Skeletal muscle satellite cell (primary cell): ENCODE data around the gene SARDH.

Experiments
- H3K27me3 ChIP-seq: 2 replicates; pipeline ENCODE4 v1.7.0; 2013; ENCODE audit warnings: low read length; ENCODE audit not compliant: control insufficient read depth, insufficient read depth
- H3K36me3 ChIP-seq: 2 replicates; pipeline ENCODE4 v1.7.0; 2013; ENCODE audit warnings: mild to moderate bottlenecking, control low read depth, low read length; ENCODE audit not compliant: insufficient read depth
- H3K4me1 ChIP-seq: 2 replicates; pipeline ENCODE4 v1.7.0; 2013; ENCODE audit warnings: low read length; ENCODE audit not compliant: control insufficient read depth, insufficient read depth
- H3K4me2 ChIP-seq: 2 replicates; pipeline ENCODE4 v1.7.0; 2013; ENCODE audit warnings: mild to moderate bottlenecking, low read length
- H3K4me3 ChIP-seq: 2 replicates; pipeline ENCODE4 v1.7.0; 2013; ENCODE audit warnings: low read length
- H3K9ac ChIP-seq: 2 replicates; pipeline ENCODE4 v1.7.0; 2013; ENCODE audit warnings: mild to moderate bottlenecking, low read depth, low read length, moderate library complexity
- H3K9me3 ChIP-seq: replicated peaks from 2 replicates; pipeline ENCODE4 v1.7.0; 2013; ENCODE audit warnings: mild to moderate bottlenecking, control low read depth, low read length

The SARDH gene

GRCh38 chr9:133780962-133781827 is 43.0 kb upstream of the SARDH start:
- Histone ChIP-seq H3K4me1 (no peaks in the 10 kb centered on the region), H3K4me2 (no peak overlapping the region), H3K27me3 (no peaks in the 10 kb centered on the region), H3K9ac (no peak overlapping the region), H3K36me3 (peaks cover 33% of the 10 kb centered on the region), H3K9me3 (no peaks in the 10 kb centered on the region), H3K4me3 (no peak overlapping the region)

- Histone ChIP-seq H3K9ac (no peak overlapping the region), H3K4me1 (no peaks in the 10 kb centered on the region), H3K4me2 (no peak overlapping the region), H3K4me3 (no peak overlapping the region), H3K9me3 (no peaks in the 10 kb centered on the region), H3K36me3 (peaks cover 39% of the 10 kb centered on the region), H3K27me3 (no peaks in the 10 kb centered on the region)
Observed at GRCh38 chr9:133780404-133780945, 42.3 kb upstream of the SARDH start.

GRCh38 chr9:133779516-133780403 is 41.6 kb upstream of the SARDH start:
- Histone ChIP-seq H3K4me2 (no peak overlapping the region), H3K4me1 (no peaks in the 10 kb centered on the region), H3K4me3 (no peak overlapping the region), H3K36me3 (peaks cover 46% of the 10 kb centered on the region), H3K9me3 (no peaks in the 10 kb centered on the region), H3K9ac (no peak overlapping the region), H3K27me3 (no peaks in the 10 kb centered on the region)

- Histone ChIP-seq H3K27me3 (no peaks in the 10 kb centered on the region), H3K9me3 (no peaks in the 10 kb centered on the region), H3K4me1 (no peaks in the 10 kb centered on the region), H3K4me3 (no peak overlapping the region), H3K36me3 (peaks cover 53% of the 10 kb centered on the region), H3K9ac (no peak overlapping the region), H3K4me2 (no peak overlapping the region)
Observed at GRCh38 chr9:133779081-133779480, 40.9 kb upstream of the SARDH start.

GRCh38 chr9:133778336-133779013 is 40.3 kb upstream of the SARDH start:
- Histone ChIP-seq H3K4me2 (no peak overlapping the region), H3K4me3 (no peak overlapping the region), H3K9ac (no peak overlapping the region), H3K9me3 (no peaks in the 10 kb centered on the region), H3K4me1 (no peaks in the 10 kb centered on the region), H3K36me3 (peaks cover 58% of the 10 kb centered on the region), H3K27me3 (no peaks in the 10 kb centered on the region)

GRCh38 chr9:133777871-133778270 is 39.7 kb upstream of the SARDH start:
- peaks cover 57% of the 10 kb centered on the region for H3K36me3 ChIP-seq
- no peaks in the 10 kb centered on the region for H3K27me3 ChIP-seq
- H3K9me3 ChIP-seq = no peaks in the 10 kb centered on the region
- no peak overlapping the region for H3K4me2 ChIP-seq
- H3K4me3 ChIP-seq = no peak overlapping the region
- H3K9ac ChIP-seq = no peak overlapping the region
- H3K4me1 ChIP-seq = no peaks in the 10 kb centered on the region

GRCh38 chr9:133777068-133777791 is 39.1 kb upstream of the SARDH start:
- Histone ChIP-seq H3K27me3 (no peaks in the 10 kb centered on the region), H3K9ac (no peak overlapping the region), H3K36me3 (peaks cover 53% of the 10 kb centered on the region), H3K4me3 (no peak overlapping the region), H3K9me3 (no peaks in the 10 kb centered on the region), H3K4me1 (no peaks in the 10 kb centered on the region), H3K4me2 (no peak overlapping the region)

GRCh38 chr9:133775951-133776905 is 38.1 kb upstream of the SARDH start:
- no peaks in the 10 kb centered on the region for H3K9me3 ChIP-seq
- H3K36me3 ChIP-seq = peaks cover 58% of the 10 kb centered on the region
- H3K4me2 ChIP-seq = no peak overlapping the region
- H3K4me1 ChIP-seq = no peaks in the 10 kb centered on the region
- H3K9ac ChIP-seq = no peak overlapping the region
- no peaks in the 10 kb centered on the region for H3K27me3 ChIP-seq
- H3K4me3 ChIP-seq = no peak overlapping the region

GRCh38 chr9:133775291-133775690 is 37.1 kb upstream of the SARDH start:
- Histone ChIP-seq H3K27me3 (no peaks in the 10 kb centered on the region), H3K36me3 (peaks cover 58% of the 10 kb centered on the region)

GRCh38 chr9:133774799-133775198 is 36.6 kb upstream of the SARDH start:
- Histone ChIP-seq H3K9me3 (no peaks in the 10 kb centered on the region), H3K4me3 (no peak overlapping the region), H3K4me1 (no peaks in the 10 kb centered on the region), H3K9ac (no peak overlapping the region), H3K4me2 (no peak overlapping the region), H3K36me3 (peaks cover 63% of the 10 kb centered on the region), H3K27me3 (no peaks in the 10 kb centered on the region)

More at GRCh38 chr9:133775291-133775690, 37.1 kb upstream of the SARDH start:
- Histone ChIP-seq H3K9me3 (no peaks in the 10 kb centered on the region), H3K4me1 (no peaks in the 10 kb centered on the region), H3K4me2 (no peak overlapping the region), H3K4me3 (no peak overlapping the region), H3K9ac (no peak overlapping the region)
